Heart left ventricle (tissue), 16 donors: ENCODE results near the gene ARRB1. TPM values are rescaled to one million over a fixed set of nuclear protein-coding genes. Genes with fewer than 3 reads are reported as not detected.
A peak's percentile ranks its signal among the peaks of the same experiment; 100 is the strongest.
"Not testable (repeated sequence)": the region's sequence is repeated elsewhere in the genome, so short reads cannot be mapped to it uniquely, and the experiment has no call there.

Source experiments
- ATAC-seq, 4 donors: fragments of 200-7000 bp; cut with Tn5 transposase; one replicate each; pipeline ENCODE4 v1.9.1; 2020 to 2022; ENCODE audit warnings: moderate library complexity in 4 of 4, mild to moderate bottlenecking in 3 of 4, moderate number of reproducible peaks in 1 of 4
- DNase-seq, 5 donors: peaks; one replicate each; pipeline ENCODE4 v3.0.0-alpha.2; 2020
- H3K27ac ChIP-seq, 12 donors: fragments of 200-600 bp; sonication (generic) in 4 of 12; one replicate each; pipeline versions ENCODE4 v1.5.0 to v1.8.0; 2016 to 2022; ENCODE audit warnings: mild to moderate bottlenecking in 2 of 12
- H3K27me3 ChIP-seq, 9 donors: fragments of 200-600 bp; sonication (generic) in 2 of 9; one replicate each; pipeline versions ENCODE4 v1.5.1 to v1.8.0; 2016 to 2022; ENCODE audit warnings: mild to moderate bottlenecking in 3 of 9
- H3K36me3 ChIP-seq, 9 donors: fragments of 200-600 bp; sonication (generic) in 2 of 9; one replicate each; pipeline versions ENCODE4 v1.5.0 to v1.8.0; 2018 to 2022; ENCODE audit warnings: mild to moderate bottlenecking in 2 of 9
- H3K4me1 ChIP-seq, 12 donors: fragments of 200-600 bp; sonication (generic) in 4 of 12; one replicate each; pipeline versions ENCODE4 v1.5.0 to v1.8.0; 2016 to 2022; ENCODE audit warnings: mild to moderate bottlenecking in 3 of 12
- H3K4me3 ChIP-seq, 12 donors: fragments of 200-600 bp; sonication (generic) in 4 of 12; one replicate each; pipeline versions ENCODE4 v1.5.0 to v1.8.0; 2017 to 2022; ENCODE audit warnings: mild to moderate bottlenecking in 9 of 12, moderate library complexity in 4 of 12
- H3K9me3 ChIP-seq, 12 donors: fragments of 200-600 bp; sonication (generic) in 4 of 12; one replicate each; pipeline versions ENCODE4 v1.5.0 to v1.8.0; 2016 to 2022; ENCODE audit warnings: mild to moderate bottlenecking in 1 of 12
- POLR2A ChIP-seq, 2 donors: fragments of 450-650 bp; IDR thresholded peaks; one replicate each; pipeline ENCODE4 v1.6.1; 2017; ENCODE audit warnings: antibody characterized with exemption in 2 of 2, mild to moderate bottlenecking in 2 of 2, moderate library complexity in 2 of 2
- WGBS, 4 donors: extraction: QIAGEN DNeasy Blood & Tissue Kit in 2 of 4; methylation state at CpG; one replicate each; pipeline versions ENCODE4 v1.1.5 to v1.1.7; 2013 to 2018; 5-methylcytosine and 5-hydroxymethylcytosine counted together
- intact Hi-C, 10 donors: fragments of 100-400 bp; cut with DNase I; formaldehyde crosslinking; loops; one replicate each; pipeline versions ENCODE4 v1.11.1 to v1.14.2; 2022
- polyA plus RNA-seq, 2 donors: library from polyadenylated mRNA; stranded (reverse); fragments of 200-250 nt; gene quantifications; one replicate each; pipeline ENCODE4 v1.2.3, GENCODE V29; 2013
- total RNA-seq, 9 donors: library from RNA; depleted of rRNA in 2 of 9; stranded (reverse); fragments of >200 nt in 2 of 9; fragmentation: NEBNext Ultra II Directional in 3 of 9; extraction: Animal tissue kit (Norgen Biotek cat#: 25700) in 3 of 9; gene quantifications; one replicate each; pipeline versions ENCODE4 v1.1.0 to v1.2.4, GENCODE V29; 2016 to 2023
- TF ChIP-seq, protein P1 (sequence below), 12 donors: fragments of 200-600 bp; sonication (generic) in 4 of 12; IDR thresholded peaks; one replicate each; pipeline versions ENCODE4 v1.5.0 to v1.8.0; 2018 to 2022; ENCODE audit warnings: antibody characterized with exemption in 12 of 12, mild to moderate bottlenecking in 5 of 12
- donor health status: ischemic (EF 13 %, LVEDD 7.1; RV severe dilation, severe dysfunction).
- donor health status: healthy with polysubstance abuse.
- donor health status: DM: no; HTN: yes; CAD: no.
- donor health status: DM: no; HTN: no; CAD: no.
- donor health status: ischemic (EF 25% LVEDD 6.9; RV normal size, moderate dysfunction).
- donor health status: ischemic (EF 25% LVEDD 5.7; RV mildly dilated, moderate dysfunction).
- donor health status: healthy.
- donor health status: DM: yes; HTN: yes; CAD: no.
- donor health status: ischemic (EF 35%, LVEDD 5.7; RV mildly dilated, moderate dysfunction).
- donor health status: nonischemic (EF 11% LVEDD 7.7; RV severe dilation, severe dysfunction).
- donor health status: DM: yes; HTN: yes; CAD: no.
- donor health status: PGD.
- donor health status: ischemic (EF 29% LVEDD 5.4; RV normal size, mild dysfunction).
- donor health status: nonischemic (EF 23%, LVEDD 6.1; RV moderate dilation, normal function).

ARRB1 gene
- total and polyA plus RNA-seq, 11 donors, result 7.9 to 58.9 (median 25.4) TPM

DNA sequence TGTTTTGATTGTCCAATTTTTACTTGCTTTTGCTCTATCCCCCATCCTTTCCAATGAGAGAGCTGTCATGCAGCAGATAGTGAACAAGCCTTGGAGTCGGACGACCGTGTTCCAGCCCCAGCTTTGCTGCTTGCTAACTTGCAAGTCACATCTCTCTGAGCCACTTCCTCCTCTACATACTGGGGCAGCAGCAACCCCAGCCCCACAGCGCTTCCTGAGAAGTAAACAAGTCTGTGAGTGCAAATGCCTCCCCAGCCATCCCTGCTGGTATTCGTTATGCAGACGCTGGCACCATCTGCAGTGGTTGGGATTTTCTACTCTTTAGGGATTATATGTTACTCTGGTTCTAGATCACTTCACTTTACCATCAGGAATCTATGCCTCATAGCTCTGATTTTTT, 75.9 kb downstream of the ARRB1 start:
- H3K36me3 ChIP-seq, result peaks cover 0 to 94% (median 76%) of the 10 kb centered on the region in 9 donors
- peak in 1 of 4 donors; percentile 14 for ATAC-seq
- no peaks in the 10 kb centered on the region for H3K27me3 ChIP-seq
- peak overlapping the region in 1 of 12 donors; percentile 0 for H3K4me3 ChIP-seq
- intact Hi-C loops, result no loop called here
- TF ChIP-seq, protein P1, sequence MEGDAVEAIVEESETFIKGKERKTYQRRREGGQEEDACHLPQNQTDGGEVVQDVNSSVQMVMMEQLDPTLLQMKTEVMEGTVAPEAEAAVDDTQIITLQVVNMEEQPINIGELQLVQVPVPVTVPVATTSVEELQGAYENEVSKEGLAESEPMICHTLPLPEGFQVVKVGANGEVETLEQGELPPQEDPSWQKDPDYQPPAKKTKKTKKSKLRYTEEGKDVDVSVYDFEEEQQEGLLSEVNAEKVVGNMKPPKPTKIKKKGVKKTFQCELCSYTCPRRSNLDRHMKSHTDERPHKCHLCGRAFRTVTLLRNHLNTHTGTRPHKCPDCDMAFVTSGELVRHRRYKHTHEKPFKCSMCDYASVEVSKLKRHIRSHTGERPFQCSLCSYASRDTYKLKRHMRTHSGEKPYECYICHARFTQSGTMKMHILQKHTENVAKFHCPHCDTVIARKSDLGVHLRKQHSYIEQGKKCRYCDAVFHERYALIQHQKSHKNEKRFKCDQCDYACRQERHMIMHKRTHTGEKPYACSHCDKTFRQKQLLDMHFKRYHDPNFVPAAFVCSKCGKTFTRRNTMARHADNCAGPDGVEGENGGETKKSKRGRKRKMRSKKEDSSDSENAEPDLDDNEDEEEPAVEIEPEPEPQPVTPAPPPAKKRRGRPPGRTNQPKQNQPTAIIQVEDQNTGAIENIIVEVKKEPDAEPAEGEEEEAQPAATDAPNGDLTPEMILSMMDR (IDR thresholded peaks at IDR 0.05), result no peak
- TF ChIP-seq POLR2A (IDR thresholded peaks at IDR 0.05), result no peak
- H3K27ac ChIP-seq, result peak overlapping the region in 2 of 12 donors; percentile 17 to 87
- H3K4me1 ChIP-seq, result peaks cover 0 to 33% (median 10%) of the 10 kb centered on the region in 12 donors
- 63 to 90% (median 78%) methylated on average over 6 of the region's 6 CpGs for WGBS, 4 donors
- no peaks in the 10 kb centered on the region for H3K9me3 ChIP-seq
- peak; percentile 49 to 81 (median 62) for DNase-seq

DNA sequence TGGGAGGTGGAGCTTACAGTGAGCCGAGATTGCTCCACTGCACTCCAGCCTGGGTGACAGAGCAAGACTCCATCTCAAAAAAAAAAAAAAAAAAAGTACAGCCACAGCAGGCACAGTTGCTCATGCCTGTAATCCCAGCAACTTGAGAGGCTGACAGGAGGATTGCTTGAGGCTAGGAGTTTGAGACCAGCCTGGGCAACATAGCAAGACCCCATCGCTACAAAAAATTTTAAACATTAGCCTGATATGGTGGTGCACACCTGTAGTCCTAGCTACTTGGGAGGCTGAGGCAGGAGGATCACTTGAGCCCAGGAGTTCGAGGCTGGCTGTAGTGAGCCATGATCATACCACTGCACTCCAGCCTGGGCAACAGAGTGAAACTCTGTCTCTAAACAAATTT, 76.7 kb downstream of the ARRB1 start:
- DNase-seq, result peak in 3 of 5 donors; percentile 0 to 27 (median 2)
- H3K27ac ChIP-seq, result peak overlapping the region in 2 of 12 donors; percentile 17 to 87
- intact Hi-C loops, ATAC-seq, H3K27me3 ChIP-seq, H3K4me3 ChIP-seq, H3K9me3 ChIP-seq: not testable (repeated sequence)
- 94 to 99% (median 97%) methylated on average over 3 of the region's 3 CpGs for WGBS, 4 donors
- peaks cover 0 to 25% (median 2%) of the 10 kb centered on the region in 12 donors for H3K4me1 ChIP-seq
- peaks cover 0 to 97% (median 80%) of the 10 kb centered on the region in 9 donors for H3K36me3 ChIP-seq

DNA sequence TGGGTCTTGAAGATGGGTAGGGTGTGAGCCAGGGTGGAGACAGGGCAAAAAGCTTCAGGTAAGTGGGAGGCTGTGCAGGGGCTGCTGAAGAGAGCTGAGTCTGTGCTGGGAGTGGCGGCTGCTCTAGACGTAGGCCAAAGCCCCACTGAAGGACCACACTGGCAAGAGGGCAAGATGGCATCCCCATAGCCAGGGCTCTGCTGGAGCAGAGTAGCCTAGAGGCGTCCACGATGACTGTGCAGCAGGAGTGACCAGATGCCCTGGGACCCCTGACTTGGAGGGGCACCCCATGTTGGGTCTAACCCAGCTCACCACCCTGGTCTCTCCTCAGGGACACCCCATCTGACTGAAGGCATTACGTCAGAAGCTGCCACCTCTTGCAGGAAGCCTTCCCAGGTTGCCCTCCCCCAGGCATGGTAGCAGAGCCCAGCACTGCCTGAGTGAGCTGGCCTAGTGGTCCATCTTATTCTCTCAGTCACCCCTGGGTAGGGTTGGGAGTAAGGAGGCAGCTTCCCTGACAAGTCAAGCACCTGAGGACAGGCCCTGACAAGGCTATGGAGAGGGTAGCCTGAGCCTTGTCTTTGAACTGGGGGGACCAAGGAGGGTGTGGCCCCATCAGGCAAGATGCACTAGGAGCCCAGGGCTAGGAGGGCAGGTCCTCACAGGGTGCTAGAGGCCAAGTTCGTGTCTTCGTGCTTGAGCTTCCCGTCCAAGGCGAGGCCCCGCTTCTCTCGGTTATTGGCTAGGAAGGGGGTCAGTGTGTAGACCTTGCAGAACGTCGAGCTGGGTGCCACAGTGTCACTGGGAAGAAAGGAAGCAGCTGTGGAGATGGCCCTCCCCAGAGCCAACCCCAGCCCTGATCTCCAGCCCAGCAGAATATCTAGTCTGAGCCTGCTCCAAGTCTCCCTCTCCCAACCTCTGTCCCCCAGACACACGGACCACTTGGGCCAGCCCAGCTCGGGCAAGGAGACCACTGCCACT, 77.8 kb downstream of the ARRB1 start:
- H3K27ac ChIP-seq, result no peak overlapping the region
- H3K36me3 ChIP-seq, result peaks cover 0 to 97% (median 83%) of the 10 kb centered on the region in 9 donors
- H3K4me1 ChIP-seq, result peaks cover 0 to 23% (median 0%) of the 10 kb centered on the region in 12 donors
- DNase-seq, result peak in 3 of 5 donors; percentile 13 to 47 (median 20)
- no peaks in the 10 kb centered on the region for H3K9me3 ChIP-seq
- H3K4me3 ChIP-seq, result no peak overlapping the region
- intact Hi-C loops, result no loop called here
- TF ChIP-seq, protein P1 (IDR thresholded peaks at IDR 0.05), result no peak
- TF ChIP-seq POLR2A (IDR thresholded peaks at IDR 0.05), result no peak
- H3K27me3 ChIP-seq, result no peaks in the 10 kb centered on the region
- 92 to 99% (median 95%) methylated on average over 9 to 15 of the region's 15 CpGs for whole genome bisulfite sequencing, 4 donors
- peak in 1 of 4 donors; percentile 15 for ATAC-seq

DNA sequence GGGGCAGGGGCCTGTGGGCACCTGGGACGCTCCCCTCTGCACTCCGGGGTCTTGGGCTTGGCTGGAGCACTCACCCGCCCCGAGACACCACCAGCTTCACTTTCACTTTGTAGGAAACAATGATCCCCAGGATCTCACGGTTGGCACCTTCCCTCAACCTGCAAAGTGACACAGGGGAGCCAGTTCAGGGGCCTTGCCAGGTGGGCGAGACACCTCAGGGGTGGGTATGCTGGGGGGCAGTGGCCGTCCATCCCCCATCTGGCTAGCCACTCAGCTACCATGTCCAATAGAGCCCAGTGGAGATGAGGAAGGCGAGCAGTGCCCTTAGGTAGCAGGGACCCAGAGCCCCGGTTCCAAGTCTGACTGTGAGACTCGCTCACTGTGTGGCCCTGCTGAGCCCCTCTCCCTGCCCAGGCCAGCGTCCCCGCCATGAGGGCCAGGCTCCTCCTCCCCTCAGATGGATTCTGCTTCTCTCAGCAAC, 78.6 kb downstream of the ARRB1 start:
- intact Hi-C loops, result no loop called here
- 92 to 94% (median 92%) methylated on average over 4 to 12 of the region's 12 CpGs for WGBS, 4 donors
- Histone ChIP-seq H3K36me3 (peaks cover 0 to 94% (median 82%) of the 10 kb centered on the region in 9 donors), H3K9me3 (no peaks in the 10 kb centered on the region), H3K27me3 (no peaks in the 10 kb centered on the region), H3K27ac (no peak overlapping the region), H3K4me3 (no peak overlapping the region), H3K4me1 (peaks cover 0 to 23% (median 0%) of the 10 kb centered on the region in 12 donors)
- ATAC-seq, result peak in 1 of 4 donors; percentile 12
- DNase-seq, result peak in 3 of 5 donors; percentile 20 to 35 (median 20)
- no peak for TF ChIP-seq POLR2A (IDR thresholded peaks at IDR 0.05)
- TF ChIP-seq, protein P1 (IDR thresholded peaks at IDR 0.05), result no peak
